SK-N-SH (cell line): Measurements from ENCODE around the gene SAPCD2. TPM values are rescaled to one million over a fixed set of nuclear protein-coding genes. Genes with fewer than 3 reads are reported as not detected.

Experiments used
- CTCF ChIA-PET: fragments of 300-600, 350-600 bp; formaldehyde crosslinking; extraction: SDS; loops from one replicate; lab custom pipeline; 2021; lab: Yijun Ruan, JAX
- POLR2A ChIA-PET: fragments of 350-600 bp; sonication (Branson Sonifier 250); formaldehyde crosslinking; extraction: SDS; loops from one replicate; lab custom pipeline; 2020; ENCODE audit warnings: antibody characterized with exemption, inconsistent platforms; lab: Yijun Ruan, JAX
- DNase-seq: peaks from one replicate; pipeline ENCODE4 v3.0.0; 2012
- H2AFZ ChIP-seq: fragments of 200-600 bp; sonication (generic); 2 replicates; pipeline ENCODE4 v1.8.1; 2016; ENCODE audit warnings: antibody characterized with exemption, mild to moderate bottlenecking, low read depth
- H3F3A ChIP-seq: fragments of 200-600 bp; sonication (generic); replicated peaks from 2 replicates; pipeline ENCODE3; 2016; ENCODE audit warnings: antibody characterized with exemption, mild to moderate bottlenecking; ENCODE audit not compliant: insufficient read depth
- H3K27ac ChIP-seq, 2 experiments: fragments of 200-500 bp in 1 of 2; fragments of 200-600 bp in 1 of 2; sonication (Bioruptor generic) in 1 of 2; sonication (generic), shearing (Covaris generic) in 1 of 2; 2 replicates each; pipeline versions ENCODE4 v1.5.1 to v1.6.1; 2014 to 2016; ENCODE audit warnings: low read depth in 2 of 2, inconsistent platforms in 1 of 2, low read length in 1 of 2, mild to moderate bottlenecking in 1 of 2, mixed read lengths in 1 of 2
- H3K27me3 ChIP-seq: fragments of 200-600 bp; sonication (generic), shearing (Covaris generic); 2 replicates; pipeline ENCODE4 v1.6.1; 2016; ENCODE audit warnings: mixed run types; ENCODE audit not compliant: insufficient read depth
- H3K36me3 ChIP-seq, 2 experiments: fragments of 200-500 bp in 1 of 2; fragments of 200-600 bp in 1 of 2; sonication (Bioruptor generic) in 1 of 2; sonication (generic) in 1 of 2; replicated peaks in 1 of 2; 2 replicates each; pipeline versions ENCODE3 to v1.5.1; 2014 to 2016; ENCODE audit warnings: low read length in 1 of 2, mild to moderate bottlenecking in 1 of 2; ENCODE audit not compliant: insufficient read depth in 2 of 2, control insufficient read depth in 1 of 2
- H3K4me1 ChIP-seq, 2 experiments: fragments of 200-500 bp in 1 of 2; fragments of 200-600 bp in 1 of 2; sonication (Bioruptor generic) in 1 of 2; sonication (generic), shearing (Covaris generic) in 1 of 2; 2 replicates each; pipeline versions ENCODE4 v1.5.1 to v1.6.1; 2014 to 2016; ENCODE audit warnings: low read depth in 1 of 2, low read length in 1 of 2, mixed run types in 1 of 2; ENCODE audit not compliant: insufficient read depth in 2 of 2, control insufficient read depth in 1 of 2
- H3K4me2 ChIP-seq: fragments of 200-600 bp; sonication (generic), shearing (Covaris generic); 2 replicates; pipeline ENCODE4 v1.6.1; 2017; ENCODE audit warnings: mixed run types
- H3K4me3 ChIP-seq, 2 experiments: fragments of 200-500 bp in 1 of 2; fragments of 200-600 bp in 1 of 2; sonication (Bioruptor generic) in 1 of 2; sonication (generic), shearing (Covaris generic) in 1 of 2; 2 replicates each; pipeline versions ENCODE4 v1.5.1 to v1.8.1; 2014 to 2016; ENCODE audit warnings: low read depth in 2 of 2, inconsistent platforms in 1 of 2, low read length in 1 of 2, mild to moderate bottlenecking in 1 of 2, mixed read lengths in 1 of 2, moderate library complexity in 1 of 2
- H3K79me2 ChIP-seq: fragments of 200-600 bp; sonication (generic); 2 replicates; pipeline ENCODE4 v1.8.1; 2017; ENCODE audit warnings: mild to moderate bottlenecking; ENCODE audit not compliant: insufficient read depth
- H3K9ac ChIP-seq: fragments of 200-600 bp; sonication (generic); 2 replicates; pipeline ENCODE4 v1.6.1; 2017; ENCODE audit warnings: mixed run types
- H3K9me2 ChIP-seq: fragments of 200-600 bp; sonication (generic); 2 replicates; pipeline ENCODE4 v1.6.1; 2017; ENCODE audit warnings: mixed run types
- H3K9me3 ChIP-seq: fragments of 200-600 bp; sonication (generic); 2 replicates; pipeline ENCODE4 v1.6.1; 2017; ENCODE audit warnings: mixed run types, mild to moderate bottlenecking, moderate library complexity
- H4K20me1 ChIP-seq: fragments of 200-600 bp; sonication (generic); 2 replicates; pipeline ENCODE4 v1.6.1; 2017; ENCODE audit warnings: mild to moderate bottlenecking, mixed run types; ENCODE audit not compliant: insufficient read depth
- CHD2 ChIP-seq: fragments of 150-350 bp; IDR thresholded peaks from 2 replicates; pipeline ENCODE4 v1.6.1; 2018; ENCODE audit warnings: low read length; ENCODE audit not compliant: partially characterized antibody
- ELF1 ChIP-seq: IDR thresholded peaks from 2 replicates; pipeline ENCODE4 v1.4.0; 2012
- FOSL2 ChIP-seq: IDR thresholded peaks from 2 replicates; pipeline ENCODE4 v1.4.0; 2012; ENCODE audit warnings: low read depth, mild to moderate bottlenecking, moderate library complexity, borderline replicate concordance
- FOXJ3 ChIP-seq: sonication (generic); formaldehyde crosslinking; IDR thresholded peaks from 2 replicates; pipeline ENCODE4 v1.5.1; 2020; ENCODE audit warnings: mild to moderate bottlenecking, missing genetic modification reagents
- FOXM1 ChIP-seq: IDR thresholded peaks from 2 replicates; pipeline ENCODE4 v1.4.0; 2012; ENCODE audit warnings: low read depth, mild to moderate bottlenecking
- GATA2 ChIP-seq: sonication (generic); formaldehyde crosslinking; IDR thresholded peaks from 2 replicates; pipeline ENCODE4 v1.5.0; 2020; ENCODE audit warnings: mild to moderate bottlenecking, missing genetic modification reagents
- IRF3 ChIP-seq: fragments of 150-350 bp; IDR thresholded peaks from 2 replicates; pipeline ENCODE4 v1.6.1; 2016; ENCODE audit warnings: mild to moderate bottlenecking, low read depth, low read length
- JUND ChIP-seq: IDR thresholded peaks from 2 replicates; pipeline ENCODE4 v1.4.0; 2012
- NFIC ChIP-seq: IDR thresholded peaks from 2 replicates; pipeline ENCODE4 v1.4.0; 2012; ENCODE audit warnings: borderline replicate concordance
- PBX3 ChIP-seq: IDR thresholded peaks from 2 replicates; pipeline ENCODE4; 2012
- POLR2AphosphoS5 ChIP-seq: IDR thresholded peaks from 2 replicates; pipeline ENCODE4 v1.6.1; 2012; ENCODE audit warnings: low read depth, low read length
- RAD21 ChIP-seq: IDR thresholded peaks from 2 replicates; pipeline ENCODE4 v1.6.1; 2012; ENCODE audit warnings: mild to moderate bottlenecking, low read length
- RCOR1 ChIP-seq: fragments of 150-350 bp; IDR thresholded peaks from 2 replicates; pipeline ENCODE4 v1.6.1; 2017; ENCODE audit warnings: antibody characterized with exemption, low read length
- RXRA ChIP-seq: IDR thresholded peaks from 2 replicates; pipeline ENCODE4 v1.4.0; 2012; ENCODE audit warnings: low read depth, mild to moderate bottlenecking, borderline replicate concordance
- SIN3A ChIP-seq: IDR thresholded peaks from 2 replicates; pipeline ENCODE4 v1.6.1; 2012; ENCODE audit warnings: low read depth, mild to moderate bottlenecking, low read length, moderate library complexity, borderline replicate concordance
- TCF12 ChIP-seq: IDR thresholded peaks from 2 replicates; pipeline ENCODE4 v1.4.0; 2012
- USF1 ChIP-seq: IDR thresholded peaks from 2 replicates; pipeline ENCODE4 v1.4.0; 2012; ENCODE audit warnings: low read depth, borderline replicate concordance
- ZBTB33 ChIP-seq: IDR thresholded peaks from 2 replicates; pipeline ENCODE4 v1.4.0; 2012; ENCODE audit warnings: low read depth, borderline replicate concordance
- WGBS: methylation state at CpG from one replicate; pipeline ENCODE4 v1.1.6; 2017; ENCODE audit warnings: low lambda C conversion rate; 5-methylcytosine and 5-hydroxymethylcytosine counted together
- polyA plus RNA-seq, 3 experiments: library from polyadenylated mRNA; depleted of rRNA; stranded (reverse); fragments of >200 nt; gene quantifications; 2 replicates each; pipeline ENCODE4 v1.2.3, GENCODE V29; 2012

SAPCD2 gene
- polyA plus RNA-seq, 1 of the 3 experiments (the other 2 are of a cell fraction) = 6.0 TPM

GRCh38 chr9:137074657-137075274 lies 4.4 kb upstream of the SAPCD2 start:
- Histone ChIP-seq H3K27ac (no peak overlapping the region), H3K4me3 (no peak overlapping the region), H3K9ac (no peak overlapping the region), H3K79me2 (no peaks in the 10 kb centered on the region), H3K27me3 (no peaks in the 10 kb centered on the region), H3K9me3 (no peaks in the 10 kb centered on the region), H3K4me1 (peaks cover 0 to 21% of the 10 kb centered on the region in 2 experiments; a peak in 1 of 4 replicates), H4K20me1 (no peaks in the 10 kb centered on the region), H3K9me2 (no peaks in the 10 kb centered on the region)
- POLR2A ChIA-PET = no interaction called here
- CTCF ChIA-PET = interaction anchor here (3.5 kb wide), 1 partner anchor 19 kb away, joined by 10 read pairs; no protein-coding TSS in a partner anchor
- TF ChIP-seq JUND (no peak), SIN3A (no peak), USF1 (no peak), RXRA (no peak), FOXM1 (no peak), RAD21 (no peak)
- TF ChIP-seq, all 33 proteins: peak for 0
- Histone ChIP-seq H3K4me2 (no peak overlapping the region), H2AFZ (no peak overlapping the region), H3F3A (peaks cover 13% of the 10 kb centered on the region), H3K36me3 (peaks cover under 1 to 3% of the 10 kb centered on the region in 2 experiments)
- DNase-seq = no peak
- WGBS = 91% methylated on average over 12 of the region's 12 CpGs

- CTCF ChIA-PET = interaction anchor here (16.8 kb wide), 1 partner anchor 24 kb away, joined by 803 read pairs; the partner anchor contains the start of genes ENTPD2 and NPDC1
- TF ChIP-seq FOXJ3 (no peak), NFIC (no peak), GATA2 (CRISPR knock-in tag) (no peak), TCF12 (no peak), IRF3 (no peak), FOXM1 (no peak), ELF1 (no peak), RCOR1 (no peak), PBX3 (no peak), POLR2AphosphoS5 (no peak), CHD2 (no peak), ZBTB33 (no peak), FOSL2 (no peak)
- peaks cover 13% of the 10 kb centered on the region for H3F3A ChIP-seq
- H3K36me3 ChIP-seq = no peaks in the 10 kb centered on the region
- H4K20me1 ChIP-seq = no peaks in the 10 kb centered on the region; the same call in 1 of the 2 replicates
- 0 out of 2 replicates have a peak, but pooled peaks cover 3% of the 10 kb centered on the region for H3K79me2 ChIP-seq
- 89% methylated on average over 8 of the region's 8 CpGs for WGBS
- no peak overlapping the region for H3K27ac ChIP-seq
- no peak overlapping the region for H3K4me3 ChIP-seq
- DNase-seq = no peak
- H3K4me1 ChIP-seq = peaks cover 0 to 27% of the 10 kb centered on the region in 2 experiments; a peak in 1 of 4 replicates
- H3K4me2 ChIP-seq = no peak overlapping the region
- no peaks in the 10 kb centered on the region for H3K27me3 ChIP-seq
- H2AFZ ChIP-seq = no peak overlapping the region
- no peaks in the 10 kb centered on the region for H3K9me2 ChIP-seq
- no peaks in the 10 kb centered on the region for H3K9me3 ChIP-seq
- POLR2A ChIA-PET = no interaction called here
- H3K9ac ChIP-seq = no peak overlapping the region
Measured at GRCh38 chr9:137073992-137074399, 3.6 kb upstream of the SAPCD2 start.
